Large intestine (tissue), 3 donors: ENCODE results near the gene MYL7. TPM values are rescaled to one million over a fixed set of nuclear protein-coding genes. Genes with fewer than 3 reads are reported as not detected.

Source experiments
- DNase-seq, 2 donors: peaks; one replicate each; pipeline versions ENCODE4 v3.0.0 to v3.0.0-alpha.2; 2013
- H3K27ac ChIP-seq: one replicate; pipeline ENCODE4 v1.5.1; 2013; ENCODE audit warnings: low read length
- H3K27me3 ChIP-seq: 2 replicates; pipeline ENCODE4 v1.6.1; 2013; ENCODE audit warnings: low read length; ENCODE audit not compliant: control insufficient read depth, insufficient read depth
- H3K36me3 ChIP-seq: 2 replicates; pipeline ENCODE4 v1.6.1; 2013; ENCODE audit warnings: low read length; ENCODE audit not compliant: control insufficient read depth, insufficient read depth
- H3K4me1 ChIP-seq: one replicate; pipeline ENCODE4 v1.6.1; 2013; ENCODE audit warnings: low read length; ENCODE audit not compliant: control insufficient read depth, insufficient read depth
- H3K4me3 ChIP-seq: one replicate; pipeline ENCODE4 v1.5.1; 2013; ENCODE audit warnings: low read length
- H3K9me3 ChIP-seq: one replicate; pipeline ENCODE4 v1.6.1; 2013; ENCODE audit warnings: mild to moderate bottlenecking, low read depth, low read length, moderate library complexity; ENCODE audit not compliant: control insufficient read depth
- WGBS: methylation state at CpG from one replicate; pipeline ENCODE4 v1.1.5; 2013; ENCODE audit warnings: low lambda C conversion rate; ENCODE audit not compliant: insufficient coverage; 5-methylcytosine and 5-hydroxymethylcytosine counted together
- polyA plus RNA-seq: library from polyadenylated mRNA; unstranded; fragments of 120-200 nt; gene quantifications from one replicate; pipeline ENCODE4 v1.2.1, GENCODE V29; 2013

The MYL7 gene
- polyA plus RNA-seq, 1 donor = 0.52 TPM

DNA sequence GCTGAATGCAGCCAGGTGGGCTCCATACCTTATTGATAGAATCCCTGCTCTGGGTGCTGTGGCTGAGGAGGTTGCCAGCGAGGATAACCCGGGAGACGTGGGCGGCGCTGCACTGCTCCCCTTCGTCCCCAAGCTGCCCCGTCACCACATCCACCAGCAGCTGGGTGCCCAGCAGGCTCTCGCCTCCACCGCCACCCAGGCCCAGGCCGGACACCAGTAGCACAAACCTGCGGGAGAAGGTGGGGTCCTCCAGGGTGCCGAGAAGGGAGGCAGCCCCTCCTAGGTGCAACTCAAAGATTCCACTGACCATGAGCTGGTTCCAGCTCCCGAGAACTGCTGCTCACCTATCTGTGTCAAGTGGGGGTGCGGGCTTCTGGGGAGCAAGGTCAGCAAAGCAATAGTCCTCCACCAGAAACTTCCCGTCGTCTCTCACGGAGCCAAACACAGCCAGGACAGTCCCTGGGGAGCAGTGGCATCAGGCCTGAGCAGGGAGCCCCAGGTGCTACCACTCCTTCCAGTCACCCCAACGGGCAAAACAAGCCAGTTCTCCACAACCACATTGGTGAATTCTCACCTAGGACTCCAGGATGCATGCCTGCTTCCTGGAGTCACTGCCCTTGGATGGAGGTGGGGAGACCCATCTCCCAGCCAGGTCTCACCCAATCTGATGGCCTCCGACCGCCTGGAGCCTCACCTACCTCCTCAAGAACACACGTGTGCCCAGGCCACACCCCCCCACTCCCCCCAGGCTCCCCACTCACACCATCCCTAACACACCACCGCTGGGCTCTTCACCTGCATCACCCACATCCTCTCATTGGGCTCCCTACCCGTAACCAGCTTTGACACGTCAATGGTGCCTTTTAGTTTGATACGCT, 24.1 kb downstream of the MYL7 start:
- Histone ChIP-seq H3K4me3 (no peak overlapping the region), H3K4me1 (no peaks in the 10 kb centered on the region), H3K27ac (no peak overlapping the region), H3K27me3 (peaks cover 6% of the 10 kb centered on the region), H3K36me3 (peaks cover 65% of the 10 kb centered on the region), H3K9me3 (peaks cover 4% of the 10 kb centered on the region)
- WGBS = no CpG with 5 or more reads among the region's 25 CpGs
- DNase-seq = no peak

- no peak for DNase-seq
- Histone ChIP-seq H3K4me3 (no peak overlapping the region), H3K36me3 (peaks cover 60% of the 10 kb centered on the region), H3K27ac (no peak overlapping the region), H3K4me1 (no peaks in the 10 kb centered on the region), H3K27me3 (peaks cover 6% of the 10 kb centered on the region), H3K9me3 (peaks cover 4% of the 10 kb centered on the region)
- no CpG with 5 or more reads among the region's 17 CpGs for WGBS
Observed at GRCh38 chr7:44116087-44116788, 24.9 kb downstream of the MYL7 start.

GRCh38 chr7:44114586-44115310, 26.4 kb downstream of the MYL7 start:
- H3K27me3 ChIP-seq = peaks cover 6% of the 10 kb centered on the region
- H3K9me3 ChIP-seq = peaks cover 4% of the 10 kb centered on the region
- WGBS = no CpG with 5 or more reads among the region's 12 CpGs
- DNase-seq = no peak
- no peak overlapping the region for H3K27ac ChIP-seq
- H3K4me3 ChIP-seq = no peak overlapping the region
- peaks cover 51% of the 10 kb centered on the region for H3K36me3 ChIP-seq
- H3K4me1 ChIP-seq = no peaks in the 10 kb centered on the region

DNA sequence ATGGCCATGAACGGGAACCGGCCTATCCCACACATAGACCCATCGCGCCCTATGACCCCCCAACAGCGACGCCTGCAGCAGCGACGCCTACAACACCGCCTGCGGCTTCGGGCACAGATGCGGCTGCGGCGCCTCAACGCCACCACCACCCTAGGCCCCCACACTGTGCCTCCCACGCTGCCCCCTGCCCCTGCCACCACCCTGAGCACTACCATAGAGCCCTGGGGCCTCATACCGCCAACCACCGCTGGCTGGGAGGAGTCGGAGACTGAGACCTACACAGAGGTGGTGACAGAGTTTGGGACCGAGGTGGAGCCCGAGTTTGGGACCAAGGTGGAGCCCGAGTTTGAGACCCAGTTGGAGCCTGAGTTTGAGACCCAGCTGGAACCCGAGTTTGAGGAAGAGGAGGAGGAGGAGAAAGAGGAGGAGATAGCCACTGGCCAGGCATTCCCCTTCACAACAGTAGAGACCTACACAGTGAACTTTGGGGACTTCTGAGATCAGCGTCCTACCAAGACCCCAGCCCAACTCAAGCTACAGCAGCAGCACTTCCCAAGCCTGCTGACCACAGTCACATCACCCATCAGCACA, 27.3 kb downstream of the MYL7 start:
- peaks cover 6% of the 10 kb centered on the region for H3K27me3 ChIP-seq
- peaks cover 4% of the 10 kb centered on the region for H3K9me3 ChIP-seq
- H3K4me1 ChIP-seq = no peaks in the 10 kb centered on the region
- H3K4me3 ChIP-seq = no peak overlapping the region
- 100% methylated on average over 1 of the region's 24 CpGs for WGBS
- no peak for DNase-seq
- H3K36me3 ChIP-seq = peaks cover 45% of the 10 kb centered on the region
- H3K27ac ChIP-seq = no peak overlapping the region

GRCh38 chr7:44112997-44113763, 28.0 kb downstream of the MYL7 start:
- Histone ChIP-seq H3K27ac (no peak overlapping the region), H3K4me3 (no peak overlapping the region), H3K9me3 (peaks cover 4% of the 10 kb centered on the region), H3K27me3 (peaks cover 6% of the 10 kb centered on the region), H3K4me1 (no peaks in the 10 kb centered on the region), H3K36me3 (peaks cover 44% of the 10 kb centered on the region)
- peak in 1 of 2 donors; percentile 20 for DNase-seq
- no CpG with 5 or more reads among the region's 34 CpGs for WGBS

- H3K27ac ChIP-seq = no peak overlapping the region
- no CpG with 5 or more reads among the region's 41 CpGs for WGBS
- peak in 1 of 2 donors; percentile 24 for DNase-seq
- peaks cover 6% of the 10 kb centered on the region for H3K27me3 ChIP-seq
- H3K9me3 ChIP-seq = peaks cover 4% of the 10 kb centered on the region
- H3K36me3 ChIP-seq = peaks cover 38% of the 10 kb centered on the region
- H3K4me3 ChIP-seq = no peak overlapping the region
- no peaks in the 10 kb centered on the region for H3K4me1 ChIP-seq
Observed at GRCh38 chr7:44112231-44112996, 28.7 kb downstream of the MYL7 start.

- Histone ChIP-seq H3K27me3 (peaks cover 6% of the 10 kb centered on the region), H3K36me3 (peaks cover 37% of the 10 kb centered on the region), H3K27ac (no peak overlapping the region), H3K4me1 (no peaks in the 10 kb centered on the region), H3K4me3 (no peak overlapping the region), H3K9me3 (peaks cover 4% of the 10 kb centered on the region)
- no CpG with 5 or more reads among the region's 16 CpGs for WGBS
- no peak for DNase-seq
Observed at GRCh38 chr7:44111761-44112160, 29.4 kb downstream of the MYL7 start.

GRCh38 chr7:44110719-44111635, 30.2 kb downstream of the MYL7 start:
- no peaks in the 10 kb centered on the region for H3K4me1 ChIP-seq
- H3K4me3 ChIP-seq = no peak overlapping the region
- peaks cover 13% of the 10 kb centered on the region for H3K27me3 ChIP-seq
- no peak for DNase-seq
- no peak overlapping the region for H3K27ac ChIP-seq
- peaks cover 30% of the 10 kb centered on the region for H3K36me3 ChIP-seq
- peaks cover 4% of the 10 kb centered on the region for H3K9me3 ChIP-seq
- WGBS = no CpG with 5 or more reads among the region's 27 CpGs
